BJ (cell line): ENCODE results near the gene SYNCRIP. TPM values are rescaled to one million over a fixed set of nuclear protein-coding genes. Genes with fewer than 3 reads are reported as not detected.

ENCODE experiments used
- CTCF ChIA-PET: fragments of 350-600 bp; formaldehyde crosslinking; extraction: SDS; loops from one replicate; lab custom pipeline; 2021; ENCODE audit warnings: antibody characterized with exemption, inconsistent platforms; lab: Yijun Ruan, JAX
- POLR2A ChIA-PET: fragments of 300-600 bp; sonication (Branson Sonifier 250); formaldehyde crosslinking; extraction: SDS; loops from one replicate; lab custom pipeline; 2021; ENCODE audit warnings: antibody characterized with exemption; lab: Charles Lee
- DNase-seq: peaks from one replicate; pipeline ENCODE4 v3.0.0-alpha.2; 2011; ENCODE audit warnings: low read depth
- H3K27me3 ChIP-seq: 2 replicates; pipeline ENCODE4 v1.6.0; 2011; ENCODE audit warnings: low read length; ENCODE audit not compliant: control insufficient read depth, insufficient read depth
- H3K36me3 ChIP-seq: 2 replicates; pipeline ENCODE4 v1.5.1; 2011; ENCODE audit warnings: low read length; ENCODE audit not compliant: control insufficient read depth, insufficient read depth
- H3K4me3 ChIP-seq: 2 replicates; pipeline ENCODE4 v1.5.1; 2011; ENCODE audit warnings: low read depth, mild to moderate bottlenecking, control low read depth, low read length
- CTCF ChIP-seq: IDR thresholded peaks from 2 replicates; pipeline ENCODE4 v1.5.1; 2011; ENCODE audit warnings: low read depth, mild to moderate bottlenecking, control low read depth, inconsistent platforms, low read length, moderate library complexity; ENCODE audit not compliant: insufficient read depth
- polyA plus RNA-seq: library from polyadenylated mRNA; depleted of rRNA; stranded (reverse); fragments of >200 nt; gene quantifications from 2 replicates; pipeline ENCODE4 v1.2.3, GENCODE V29; 2011

Gene SYNCRIP
- polyA plus RNA-seq, 1 experiment = 7.6 TPM

GRCh38 chr6:85614780-85615179 lies 27.9 kb downstream of the SYNCRIP start:
- peaks cover 6% of the 10 kb centered on the region; the same call in 1 of the 2 replicates for H3K36me3 ChIP-seq
- no peak overlapping the region for H3K4me3 ChIP-seq
- no peak for DNase-seq
- ChIA-PET POLR2A (no interaction called here), CTCF (no interaction called here)
- TF ChIP-seq CTCF = no peak
- H3K27me3 ChIP-seq = no peaks in the 10 kb centered on the region

DNA sequence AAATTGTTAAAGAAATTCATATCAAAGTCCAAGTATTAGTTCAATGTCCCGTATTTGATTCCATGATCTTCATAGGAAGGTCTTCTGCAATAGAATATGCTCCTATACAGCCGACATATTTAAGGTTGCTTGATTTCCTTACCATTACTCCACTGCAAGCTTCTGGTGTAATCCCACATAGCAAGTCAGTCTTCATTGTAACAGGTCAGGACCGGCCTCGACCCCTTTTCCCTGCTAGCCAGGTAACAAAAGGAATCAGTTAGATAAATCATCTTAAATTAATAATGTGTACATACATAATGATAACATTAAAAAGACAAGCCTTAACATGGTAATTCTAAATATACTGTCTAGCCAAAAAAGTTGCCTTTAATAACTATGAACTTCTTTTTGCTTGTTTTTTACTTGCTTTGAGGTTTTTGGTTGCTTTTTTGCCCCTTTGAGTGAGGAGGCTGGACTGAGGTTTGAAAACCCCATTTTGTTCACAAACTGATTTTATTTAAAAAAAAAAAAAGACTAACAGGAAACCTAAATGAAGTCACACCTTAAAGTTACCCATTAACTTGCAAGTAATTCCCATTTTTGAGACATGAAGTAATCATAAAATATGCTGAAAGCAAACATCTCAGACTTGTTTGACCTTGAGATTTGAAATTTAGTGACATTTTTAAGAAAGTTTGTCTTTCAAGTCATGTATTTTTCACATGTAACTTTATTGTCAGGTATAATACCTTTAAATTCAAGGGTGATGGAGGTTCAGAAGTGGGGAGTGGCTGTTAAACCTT lies 29.8 kb downstream of the SYNCRIP start:
- no peaks in the 10 kb centered on the region for H3K27me3 ChIP-seq
- peaks cover 8% of the 10 kb centered on the region for H3K36me3 ChIP-seq
- ChIA-PET POLR2A (no interaction called here), CTCF (no interaction called here)
- no peak overlapping the region for H3K4me3 ChIP-seq
- no peak for DNase-seq
- TF ChIP-seq CTCF = no peak

- TF ChIP-seq CTCF = no peak
- no peak overlapping the region for H3K4me3 ChIP-seq
- no peaks in the 10 kb centered on the region for H3K27me3 ChIP-seq
- H3K36me3 ChIP-seq = peaks cover 6% of the 10 kb centered on the region
- no peak for DNase-seq
- CTCF ChIA-PET = interaction anchor here (1.2 kb wide), 1 partner anchor 16 kb away, joined by 3 read pairs; the partner anchor contains the start of gene SNX14
- POLR2A ChIA-PET = no interaction called here
These were observed 32.3 kb downstream of the SYNCRIP start for GRCh38 chr6:85610182-85610895.

GRCh38 chr6:85602100-85602499 lies 40.6 kb downstream of the SYNCRIP start:
- ChIA-PET CTCF (interaction anchor here (0.6 kb wide), 1 partner anchor 943 kb away, joined by 3 read pairs; no protein-coding TSS in a partner anchor), POLR2A (no interaction called here)
- Histone ChIP-seq H3K4me3 (no peak overlapping the region), H3K36me3 (no peaks in the 10 kb centered on the region), H3K27me3 (no peaks in the 10 kb centered on the region)
- no peak for DNase-seq
- TF ChIP-seq CTCF = no peak

- H3K4me3 ChIP-seq = no peak overlapping the region
- TF ChIP-seq CTCF = no peak
- no peaks in the 10 kb centered on the region for H3K27me3 ChIP-seq
- DNase-seq = no peak
- ChIA-PET POLR2A (no interaction called here), CTCF (no interaction called here)
- H3K36me3 ChIP-seq = no peaks in the 10 kb centered on the region
These were observed 41.9 kb downstream of the SYNCRIP start for GRCh38 chr6:85600713-85601313.
